Activated CD4-positive, alpha-beta T cell treated with anti-CD3 and anti-CD28 coated beads, Interleukin-2, Interleukin-4, amounts not matched to agents 100 ng/mL and 50 ng/mL, durations not matched to agents 16 hours and 8 hours (primary cell): ENCODE data around the gene RAPGEF2.
"Not testable (repeated sequence)": the region's sequence is repeated elsewhere in the genome, so short reads cannot be mapped to it uniquely, and the experiment has no call there.

Source experiments
- DNase-seq: peaks from one replicate; pipeline ENCODE4 v3.0.0-alpha.2; 2020; ENCODE audit warnings: low spot score

RAPGEF2 gene

DNA sequence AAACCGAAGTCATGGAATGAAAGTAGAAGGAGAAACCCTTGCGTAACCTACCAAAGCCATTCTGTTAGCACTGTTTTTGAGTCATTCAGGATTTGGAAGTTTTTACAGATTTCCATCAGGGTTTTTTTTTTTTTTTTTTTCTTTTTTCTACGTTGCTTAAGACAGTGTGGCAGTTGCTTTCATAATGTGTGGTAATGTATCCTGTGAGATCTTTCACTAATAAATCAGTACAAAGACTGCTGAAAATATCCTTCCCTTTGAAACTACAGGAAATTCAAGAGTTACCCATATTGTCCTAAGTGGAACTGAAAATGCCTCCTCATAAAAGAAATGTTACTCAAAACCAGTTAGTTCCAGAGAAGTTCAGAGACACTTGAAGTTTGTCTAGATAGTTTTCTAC, 137.8 kb downstream of the RAPGEF2 start:
- no peak for DNase-seq

DNA sequence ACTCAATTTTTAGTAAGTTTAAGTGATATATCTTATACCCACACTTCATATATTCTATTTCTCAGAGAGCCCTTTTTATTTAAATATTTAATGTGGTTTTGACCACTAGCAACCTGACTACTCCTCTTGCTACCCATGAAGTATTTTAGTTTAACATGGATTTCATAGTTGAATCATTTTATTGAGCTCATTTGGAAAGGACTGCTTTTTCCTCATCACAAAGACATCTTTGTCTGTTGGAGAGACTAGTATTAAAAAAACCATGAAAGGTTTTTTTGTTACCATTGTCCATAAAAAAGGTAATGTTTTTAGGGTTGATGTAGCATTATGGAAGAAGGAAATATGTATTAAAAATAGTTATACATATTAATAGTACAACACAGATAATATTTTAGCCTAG, 139.5 kb downstream of the RAPGEF2 start:
- DNase-seq = no peak

DNA sequence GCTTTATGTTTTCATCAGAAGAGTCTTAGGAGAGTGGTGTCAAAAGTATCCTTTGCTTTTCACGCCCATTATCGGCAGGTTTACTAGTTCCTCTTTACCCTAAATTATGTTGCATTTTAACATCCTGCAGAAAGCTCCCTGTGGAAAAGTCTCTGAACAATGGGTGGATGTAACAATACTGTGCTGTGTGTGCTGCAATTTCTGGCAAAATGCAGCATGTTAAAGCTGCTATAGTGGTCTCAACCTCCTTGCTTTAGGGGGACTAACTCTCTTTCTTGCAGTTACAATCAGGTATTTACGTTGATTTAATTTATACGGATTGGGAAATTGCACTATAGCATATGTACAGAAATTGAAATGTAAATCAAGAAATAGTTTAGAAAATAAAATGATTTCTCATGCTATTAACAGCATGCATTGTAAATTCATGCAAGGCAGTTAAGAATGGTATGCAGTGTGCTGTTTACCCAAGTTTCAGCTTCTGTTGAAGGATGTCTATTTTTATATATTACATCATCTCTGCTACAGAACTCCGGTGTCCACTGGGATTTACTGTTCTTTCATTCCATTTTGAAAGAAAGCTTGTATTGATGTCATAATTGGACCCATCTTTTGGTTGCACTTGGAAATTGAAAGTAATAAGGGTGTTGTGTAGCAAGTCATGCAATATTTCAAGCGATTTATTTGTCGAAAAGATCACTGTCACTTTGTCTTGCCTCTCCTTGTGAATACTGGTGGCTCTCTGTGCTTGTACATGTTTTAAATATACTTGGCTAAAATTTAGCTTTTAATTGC, 145.7 kb downstream of the RAPGEF2 start:
- DNase-seq = no peak

DNA sequence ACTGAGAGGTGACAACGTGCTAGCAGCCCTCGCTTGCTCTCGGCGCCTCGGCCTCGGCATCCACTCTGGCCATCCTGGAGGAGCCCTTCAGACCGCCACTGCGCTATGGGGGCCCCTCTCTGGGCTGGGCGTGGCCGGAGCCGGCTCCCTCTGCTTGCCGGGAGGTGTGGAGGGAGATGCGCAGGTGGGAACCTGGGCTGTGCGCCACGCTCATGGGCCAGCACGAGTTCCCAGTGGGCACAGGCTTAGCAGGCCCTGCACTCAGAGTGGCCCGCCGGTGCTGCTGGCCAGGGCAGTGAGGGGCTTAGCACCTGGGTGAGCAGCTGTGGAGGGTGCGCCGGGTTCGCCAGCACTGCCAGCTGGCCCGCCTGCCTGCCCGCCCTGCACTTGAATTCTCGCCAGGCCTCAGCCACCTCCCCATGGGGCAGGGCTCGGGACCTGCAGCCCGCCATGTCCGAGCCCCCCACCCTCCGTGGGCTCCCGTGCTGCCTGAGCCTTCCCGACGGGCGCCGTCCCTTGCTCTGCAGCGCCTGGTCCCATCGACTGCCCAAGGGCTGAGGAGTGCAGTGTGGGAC, 148.0 kb downstream of the RAPGEF2 start:
- no peak for DNase-seq

DNA sequence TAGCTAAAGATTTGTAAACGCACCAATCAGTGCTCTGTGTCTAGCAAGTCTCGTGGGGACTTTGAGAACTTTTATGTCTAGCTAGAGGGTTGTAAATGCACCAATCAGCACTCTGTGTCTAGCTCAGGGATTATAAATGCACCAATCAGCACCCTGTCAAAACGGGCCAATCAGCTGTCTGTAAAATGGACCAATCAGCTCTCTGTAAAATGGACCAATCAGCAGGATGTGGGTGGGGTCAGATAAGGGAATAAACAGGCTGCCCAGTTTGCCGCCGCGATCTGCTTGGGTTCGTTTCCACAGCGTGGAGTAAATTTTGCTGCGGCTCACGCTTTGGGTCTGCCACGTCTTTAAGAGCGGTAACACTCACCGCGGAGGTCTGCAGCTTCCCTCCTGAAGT, 148.7 kb downstream of the RAPGEF2 start:
- not testable (repeated sequence) for DNase-seq

DNA sequence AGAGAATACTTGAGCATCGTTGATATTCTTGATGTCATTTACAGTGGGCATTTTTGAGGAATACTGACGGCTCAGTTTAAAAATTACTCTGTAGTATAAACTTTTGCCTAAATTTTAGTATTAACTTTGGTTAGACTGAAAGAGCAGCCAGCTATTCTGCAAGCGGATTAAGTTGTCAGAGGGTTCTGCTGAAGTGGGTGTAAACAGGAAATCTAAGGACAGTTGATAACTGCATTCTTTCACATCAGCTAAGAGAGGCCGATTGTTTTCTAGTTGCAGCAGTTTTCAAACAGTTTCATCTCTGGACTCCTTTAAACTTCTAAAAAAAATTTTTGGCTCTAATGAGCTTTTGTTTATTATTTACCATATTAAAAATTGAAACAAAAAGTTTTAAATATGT, 149.6 kb downstream of the RAPGEF2 start:
- DNase-seq = no peak

DNA sequence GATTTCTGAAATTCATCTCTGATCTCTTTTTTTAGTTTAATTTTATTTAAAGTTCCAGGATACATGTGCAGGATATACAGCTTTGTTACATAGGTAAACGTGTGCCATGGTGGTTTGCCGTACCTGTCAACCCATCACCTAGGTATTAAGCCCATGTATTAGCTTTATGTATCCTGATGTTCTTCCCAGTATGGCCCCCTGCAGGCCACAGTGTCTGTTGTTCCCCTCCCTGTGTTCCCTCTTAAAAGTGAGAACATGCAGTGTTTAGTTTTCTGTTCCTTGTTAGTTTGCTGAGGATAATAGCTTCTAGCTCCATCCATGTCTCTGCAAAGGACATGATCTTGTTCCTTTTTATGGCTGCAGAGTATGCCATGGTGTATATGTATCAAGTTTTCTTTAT, 153.2 kb downstream of the RAPGEF2 start:
- no peak for DNase-seq

DNA sequence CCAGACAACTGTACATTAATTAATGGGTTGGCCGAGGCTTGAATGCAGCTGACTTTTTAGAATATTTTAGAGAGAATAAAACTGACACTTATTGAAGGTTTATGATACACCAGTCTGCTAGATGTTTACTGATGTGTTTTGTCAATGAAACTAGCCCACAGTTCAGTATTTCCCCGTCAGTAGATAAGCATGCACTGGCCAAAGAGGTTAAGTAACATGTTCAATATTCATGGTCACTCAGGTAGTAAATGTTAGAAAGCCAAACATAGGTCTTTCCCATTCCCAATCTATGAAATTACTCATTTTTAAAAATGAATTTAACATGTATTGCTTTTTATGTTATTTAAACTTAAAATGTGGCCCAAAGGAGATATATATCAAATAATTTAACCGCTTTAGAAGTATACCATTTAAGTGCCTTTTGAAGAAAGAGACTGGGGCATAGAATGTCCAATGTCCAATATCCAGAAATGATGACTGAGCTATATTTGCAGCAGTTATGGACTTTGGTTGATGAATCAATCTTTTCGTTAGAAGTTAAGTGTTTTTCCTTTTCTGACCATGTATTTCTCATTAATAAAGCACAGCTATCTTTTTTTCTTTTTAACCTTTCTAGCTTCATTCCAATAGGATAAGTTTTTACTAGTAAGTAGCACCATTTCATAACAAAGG, 156.1 kb downstream of the RAPGEF2 start:
- DNase-seq = no peak

DNA sequence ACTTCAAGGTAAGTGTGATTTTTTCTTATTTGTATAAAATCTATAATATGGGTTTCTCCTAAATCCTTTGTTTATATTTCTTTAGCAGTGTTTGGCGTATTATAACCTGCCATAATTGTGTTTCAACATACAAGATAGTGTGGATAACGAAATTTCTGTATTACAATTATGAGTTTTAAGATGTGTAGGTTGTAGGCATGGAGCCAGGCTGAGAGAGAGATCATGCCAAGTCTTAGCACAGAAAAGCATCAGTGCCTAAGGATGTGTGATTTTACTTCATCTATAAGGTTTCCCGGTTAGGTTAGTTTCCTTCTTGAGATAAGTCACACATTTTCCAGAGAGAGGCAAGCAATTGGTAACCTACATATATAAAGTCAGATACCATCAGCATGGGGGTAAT, 161.2 kb downstream of the RAPGEF2 start:
- no peak for DNase-seq

DNA sequence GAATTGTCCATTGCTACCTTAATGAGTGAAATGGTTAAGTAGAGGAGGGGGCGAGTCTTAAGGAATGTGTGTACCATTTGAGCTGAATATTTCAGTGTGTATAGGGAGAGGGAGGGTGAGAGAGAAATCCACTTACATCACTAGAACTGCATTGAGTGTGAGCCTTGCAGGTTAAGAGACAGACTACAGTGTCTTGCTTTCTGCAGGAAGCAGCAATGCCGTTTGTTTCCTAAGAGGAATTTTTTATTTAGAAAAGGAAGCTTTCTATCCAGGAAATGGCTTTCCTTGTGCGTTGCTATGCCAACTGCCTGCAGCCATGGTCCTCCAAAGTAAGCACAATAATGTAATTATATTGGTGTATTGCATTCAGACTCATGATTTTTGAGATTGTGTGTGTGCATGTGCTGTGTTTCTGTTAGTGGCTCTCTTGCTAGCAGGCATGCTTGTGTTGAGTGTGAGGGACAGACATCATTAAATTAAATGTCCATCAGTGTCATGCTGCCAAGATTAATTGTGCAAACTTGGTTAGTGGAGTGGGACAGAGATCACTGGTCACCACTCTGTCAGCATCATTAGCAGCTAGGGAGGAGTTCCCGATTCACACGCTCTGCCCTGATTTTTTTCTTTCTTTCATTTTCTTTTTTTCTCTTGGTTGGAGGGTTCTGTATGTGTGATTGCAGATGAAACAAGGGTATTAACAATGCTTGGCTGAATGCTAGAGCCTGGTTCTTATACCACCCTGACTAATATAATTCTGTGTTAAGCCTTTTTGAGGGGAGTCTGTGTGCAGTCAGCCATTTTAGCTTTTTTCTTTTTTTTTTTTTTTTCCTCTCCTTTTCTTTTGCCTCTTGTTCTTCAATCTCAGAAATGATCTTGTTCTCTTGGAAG, 164.3 kb downstream of the RAPGEF2 start:
- no peak for DNase-seq

DNA sequence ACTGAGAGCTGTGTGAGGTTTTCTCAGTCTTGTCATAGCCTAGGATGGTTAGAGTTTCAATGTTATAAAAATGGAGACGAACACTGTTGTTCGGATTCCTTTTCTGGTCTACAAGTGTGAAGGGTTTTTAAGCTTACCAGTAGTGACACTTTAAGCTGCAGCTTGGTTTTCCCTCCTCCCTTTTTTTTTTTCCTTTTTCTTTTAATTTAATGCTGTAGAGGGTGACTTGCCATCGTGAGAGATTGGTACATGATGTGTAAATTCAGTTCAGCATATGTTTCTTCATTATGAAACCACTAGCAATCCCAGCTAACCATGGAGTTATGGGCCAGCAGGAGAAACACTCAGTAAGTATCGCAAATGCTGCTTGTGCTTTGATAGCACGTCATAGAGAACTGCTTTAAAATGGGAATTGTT, 165.0 kb downstream of the RAPGEF2 start:
- DNase-seq = no peak

DNA sequence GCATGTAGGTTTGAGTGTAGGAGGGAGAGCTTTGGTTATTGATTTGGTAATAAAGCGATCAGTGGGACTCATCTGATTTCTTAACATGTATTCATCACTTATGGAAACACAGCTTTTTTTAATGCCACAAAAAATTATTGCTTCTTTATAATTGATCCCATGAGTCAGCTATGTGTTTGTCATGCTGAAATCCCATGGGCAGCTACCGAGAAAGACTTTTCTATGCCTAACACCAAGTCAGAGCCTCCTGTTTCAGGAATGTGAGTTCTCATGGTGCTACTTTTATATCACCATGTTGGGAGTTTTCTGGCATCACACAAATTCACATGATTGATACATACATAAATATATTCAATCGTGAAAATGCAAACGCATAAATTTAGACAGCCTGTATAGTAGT, 165.7 kb downstream of the RAPGEF2 start:
- no peak for DNase-seq

DNA sequence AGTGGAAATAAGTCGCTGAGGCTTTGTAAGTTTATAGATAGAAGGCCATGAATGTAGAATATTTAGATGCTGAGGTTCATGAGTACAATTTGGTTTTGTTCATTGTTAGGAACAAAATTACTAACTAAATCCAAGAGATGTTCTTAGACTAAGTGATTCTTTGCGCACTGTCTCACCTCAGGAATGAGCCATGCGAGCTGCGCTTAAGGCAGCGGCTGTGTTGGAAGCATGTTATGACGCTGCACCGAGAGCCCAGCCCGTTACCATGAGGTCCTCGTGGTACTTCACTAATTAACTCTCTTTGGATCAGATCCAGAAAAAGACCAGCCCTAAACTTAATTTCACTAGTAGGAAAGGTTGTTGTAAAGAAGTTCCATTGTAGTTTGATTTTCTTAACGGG, 166.2 kb downstream of the RAPGEF2 start:
- no peak for DNase-seq

DNA sequence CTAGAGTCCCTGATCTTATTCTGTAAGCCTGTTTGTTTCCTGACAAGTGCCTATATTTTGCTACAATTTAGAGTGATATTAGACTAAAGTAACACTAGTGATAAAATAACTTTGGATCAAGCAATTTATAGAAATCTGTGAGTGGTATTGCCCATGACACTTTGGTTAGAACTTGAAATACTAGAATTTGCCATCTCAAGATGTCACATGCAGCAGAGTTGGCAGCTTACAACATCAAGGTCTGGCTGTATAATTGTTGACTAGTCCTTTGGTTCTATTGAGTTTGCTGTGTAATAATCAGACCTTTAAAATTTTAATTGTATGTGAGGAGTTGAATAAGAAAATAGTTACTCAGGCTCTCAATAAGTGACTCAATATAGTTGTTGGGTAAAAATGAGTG, 167.1 kb downstream of the RAPGEF2 start:
- DNase-seq = no peak

DNA sequence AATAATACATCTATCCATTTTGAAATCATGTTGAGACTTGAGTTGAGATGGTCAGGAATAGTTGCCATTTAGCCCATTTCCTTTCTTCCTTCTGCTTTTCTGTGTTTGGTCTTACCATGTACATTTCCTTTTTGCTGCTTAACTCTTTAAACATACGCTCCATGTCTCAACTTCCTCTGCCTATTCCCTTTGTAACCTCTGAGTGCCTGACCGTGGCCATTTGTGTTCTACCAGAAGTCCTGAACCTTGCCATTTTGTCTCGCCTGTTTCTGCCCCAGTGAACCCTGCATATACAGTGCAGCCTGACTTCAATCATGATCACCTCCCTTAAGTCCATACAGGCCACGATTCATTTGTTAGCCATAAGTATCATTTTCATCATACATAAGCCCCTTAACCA, 169.0 kb downstream of the RAPGEF2 start:
- DNase-seq = no peak

DNA sequence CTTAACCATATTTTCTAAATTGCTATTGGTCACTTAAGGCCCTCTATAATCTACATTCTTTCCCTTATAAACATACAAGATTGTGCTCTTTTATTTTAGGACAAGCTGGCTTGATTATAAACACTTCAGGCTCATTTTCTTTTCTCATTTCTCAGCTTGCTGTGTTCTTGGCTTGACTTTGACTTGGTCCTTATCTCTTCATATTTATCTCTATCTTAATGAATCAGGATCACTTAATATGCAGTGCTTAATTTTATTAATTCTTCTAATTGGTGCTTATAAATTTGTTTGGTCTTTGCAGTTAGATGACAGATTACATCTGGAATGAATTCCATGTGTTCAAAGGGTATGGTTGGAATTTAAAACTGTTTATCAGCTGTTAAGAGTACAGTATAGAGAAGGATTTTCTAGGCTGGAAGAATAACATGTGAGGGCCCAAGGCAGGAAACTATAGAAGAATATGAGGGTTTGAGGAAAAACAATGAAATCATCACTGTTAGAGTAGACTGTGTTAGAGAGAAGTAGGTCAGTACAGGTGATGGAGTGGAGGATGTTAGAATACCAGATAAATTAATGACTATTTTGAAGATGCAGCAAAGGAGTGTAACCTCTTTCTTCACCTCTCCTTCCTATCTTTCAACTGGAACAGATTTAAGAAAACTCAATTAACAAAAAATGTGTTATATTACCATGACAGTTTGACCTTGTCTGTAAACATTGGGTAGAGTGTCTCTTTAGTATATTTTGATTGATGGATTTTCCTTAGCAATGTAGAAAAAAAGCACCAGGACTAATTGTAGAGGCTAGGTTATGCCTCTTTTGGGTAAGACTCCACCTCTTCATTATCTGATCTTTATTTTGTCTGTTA, 169.6 kb downstream of the RAPGEF2 start:
- DNase-seq = no peak

DNA sequence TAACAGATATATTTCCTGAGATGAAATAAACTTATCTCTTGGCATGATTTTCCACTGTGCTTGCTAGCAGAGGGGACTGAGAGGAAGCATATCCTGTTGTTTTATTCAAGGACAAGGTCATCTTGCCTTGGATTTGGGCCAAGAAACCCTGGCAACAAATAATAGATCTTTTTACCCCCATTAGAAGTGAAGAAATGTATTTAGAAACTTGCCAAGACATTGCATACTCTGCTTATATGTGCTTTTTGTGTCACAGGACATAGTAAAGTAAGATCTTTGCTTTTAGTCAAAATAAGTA, 170.2 kb downstream of the RAPGEF2 start:
- DNase-seq = no peak

DNA sequence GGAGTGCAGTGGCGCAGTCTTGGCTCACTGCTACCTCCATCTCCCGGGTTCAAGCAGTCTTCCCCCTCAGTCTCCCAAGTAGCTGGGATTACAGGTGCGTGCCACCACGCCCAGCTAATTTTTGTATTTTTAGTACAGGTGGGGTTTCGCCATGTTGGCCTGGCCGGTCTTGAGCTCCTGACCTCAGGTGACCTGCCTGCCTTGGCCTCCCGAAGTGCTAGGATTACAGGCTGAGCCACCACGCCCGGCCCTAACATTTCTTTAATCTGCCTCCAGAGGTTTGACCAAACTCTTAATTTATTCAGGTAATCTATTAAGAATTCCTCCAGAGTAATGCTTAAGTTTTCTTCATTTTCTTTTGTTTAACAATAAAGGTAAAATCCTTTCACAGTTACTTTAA, 171.0 kb downstream of the RAPGEF2 start:
- DNase-seq = no peak

DNA sequence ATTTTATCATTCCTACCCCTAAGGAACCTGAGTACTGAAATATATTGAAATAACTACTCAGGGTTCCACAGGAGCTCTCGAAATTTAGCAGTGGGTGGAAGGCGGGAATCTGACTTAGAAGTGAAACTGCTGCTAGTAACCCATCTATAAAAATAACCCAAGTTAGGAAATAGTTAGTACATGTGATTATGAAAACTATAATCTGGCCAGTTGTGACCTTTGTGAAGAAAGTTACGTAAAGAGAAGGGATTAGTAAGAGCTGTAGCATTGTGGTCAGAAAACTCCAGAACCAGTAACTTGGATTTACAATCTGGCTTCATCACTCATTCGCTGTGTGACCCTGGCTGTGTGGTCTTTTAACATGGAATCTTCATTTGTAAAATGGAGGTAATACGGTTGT, 175.5 kb downstream of the RAPGEF2 start:
- DNase-seq = no peak

DNA sequence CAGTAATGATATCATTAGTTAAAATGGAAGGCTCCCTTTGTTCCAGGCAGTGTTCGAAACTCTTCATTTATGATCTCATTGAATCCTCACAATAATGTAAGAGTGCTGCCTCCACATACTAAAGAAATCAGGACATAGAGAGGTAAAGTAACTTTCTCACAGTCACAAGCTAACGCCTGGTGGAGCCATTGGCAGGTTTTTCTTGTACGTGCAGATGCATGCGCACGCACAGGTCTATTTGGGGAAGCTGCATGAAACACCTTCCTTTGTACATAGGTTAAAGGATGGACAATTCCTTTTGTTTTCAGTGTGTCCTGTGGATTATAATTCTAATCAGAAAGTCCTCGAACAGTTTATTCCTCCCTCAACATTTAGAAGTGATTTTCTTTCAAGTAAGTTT, 176.2 kb downstream of the RAPGEF2 start:
- no peak for DNase-seq

DNA sequence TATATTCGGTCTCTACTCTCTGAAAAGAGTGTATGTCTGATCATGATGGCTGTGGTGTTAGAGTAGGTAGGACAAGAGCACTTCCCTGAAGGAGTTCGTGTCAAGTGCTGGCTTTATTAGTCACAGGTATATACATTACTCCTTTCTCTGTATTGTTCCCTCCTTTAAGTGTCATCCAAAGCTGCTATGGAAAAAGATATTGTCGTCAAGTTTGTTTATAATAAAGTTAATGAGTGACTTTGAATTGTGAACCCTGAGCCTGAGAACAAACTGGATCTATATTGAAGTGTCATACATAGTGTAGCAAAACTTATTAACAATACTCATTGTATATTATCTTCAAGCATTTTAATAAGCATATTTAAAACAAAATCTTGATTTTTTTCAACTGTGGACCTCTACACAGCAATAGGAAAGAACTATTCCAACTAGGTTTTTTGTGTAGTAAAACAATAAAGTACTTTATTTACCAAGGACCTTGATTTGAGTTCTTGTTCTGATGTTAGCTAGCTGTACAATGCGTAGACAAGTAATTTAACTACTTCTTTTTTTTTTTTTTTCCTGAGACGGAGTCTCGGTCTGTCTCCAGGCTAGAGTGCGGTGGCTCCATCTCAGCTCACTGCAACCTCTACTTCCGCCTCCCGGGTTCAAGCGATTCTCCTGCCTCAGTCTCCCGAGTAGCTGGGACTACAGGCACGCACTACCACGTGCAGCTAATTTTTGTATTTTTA, 177.7 kb downstream of the RAPGEF2 start:
- no peak for DNase-seq
